K562 (cell line): Measurements from ENCODE around the gene RSRC1. TPM values are rescaled to one million over a fixed set of nuclear protein-coding genes. Genes with fewer than 3 reads are reported as not detected.

Experiments used
- ATAC-seq: fragments of 200-7000 bp; cut with Tn5 transposase; 3 replicates; pipeline ENCODE4 v1.9.1; 2020; ENCODE audit warnings: moderate library complexity
- BruUV-seq: library from RNA; stranded (reverse); fragments of 400-500 nt; replicated peaks from 2 replicates; lab custom pipeline; 2021; lab: Mats Ljungman, UMichigan
- CTCF ChIA-PET: fragments of 300-600 bp; formaldehyde crosslinking; extraction: SDS; loops from one replicate; lab custom pipeline; 2021; ENCODE audit warnings: low intra/inter-chr PET ratio; lab: Yijun Ruan, JAX
- POLR2A ChIA-PET: fragments of 300-600, 350-650 bp; sonication (Branson Sonifier 250); formaldehyde crosslinking; extraction: SDS; loops from one replicate; lab custom pipeline; 2021; ENCODE audit warnings: antibody characterized with exemption, inconsistent platforms; lab: Yijun Ruan, JAX
- DNase-seq, 4 experiments: peaks; one replicate each; pipeline versions ENCODE4 v3.0.0 to v3.0.0-alpha.2; 2011 to 2018; ENCODE audit warnings: low spot score in 3 of 4, mixed read lengths in 3 of 4; ENCODE audit errors: extremely low read depth in 1 of 4
- FAIRE-seq: peaks from 2 replicates; lab custom pipeline; 2011; peaks lifted over from hg19 to GRCh38; lab: Jason Lieb, UNC
- H2AFZ ChIP-seq: 2 replicates; pipeline ENCODE4 v1.6.0; 2011; ENCODE audit warnings: low read depth, low read length, control low read depth, inconsistent platforms
- H3K27ac ChIP-seq: fragments of 200-600 bp; 3 replicates; pipeline ENCODE4 v1.8.0; 2011; ENCODE audit warnings: low read depth, mild to moderate bottlenecking, control low read depth, inconsistent platforms, low read length, moderate library complexity, mixed read lengths; ENCODE audit errors: extremely low read depth
- H3K27me3 ChIP-seq, 2 experiments: fragments of 300-600 bp in 1 of 2; 2 replicates in 1 of 2; 3 replicates in 1 of 2; pipeline versions ENCODE4 v1.6.0 to v1.8.0; 2011; ENCODE audit warnings: inconsistent platforms in 2 of 2, low read length in 2 of 2, mild to moderate bottlenecking in 1 of 2, mixed read lengths in 1 of 2, moderate library complexity in 1 of 2; ENCODE audit not compliant: control insufficient read depth in 2 of 2, insufficient read depth in 2 of 2
- H3K36me3 ChIP-seq: fragments of 300-600 bp; 3 replicates; pipeline ENCODE4 v1.8.0; 2011; ENCODE audit warnings: mild to moderate bottlenecking, low read length, inconsistent platforms; ENCODE audit not compliant: control insufficient read depth, insufficient read depth
- H3K4me1 ChIP-seq, 2 experiments: fragments of 200-600 bp in 1 of 2; replicated peaks in 1 of 2; 2 replicates in 1 of 2; 3 replicates in 1 of 2; pipeline versions ENCODE4 v1.5.1 to v1.8.0; 2011; ENCODE audit warnings: inconsistent platforms in 2 of 2, low read length in 2 of 2, mild to moderate bottlenecking in 1 of 2, mixed read lengths in 1 of 2, moderate library complexity in 1 of 2; ENCODE audit not compliant: control insufficient read depth in 2 of 2, insufficient read depth in 2 of 2
- H3K4me2 ChIP-seq: 2 replicates; pipeline ENCODE4 v1.6.1; 2011; ENCODE audit warnings: low read length, control low read depth, inconsistent platforms, mixed read lengths; ENCODE audit not compliant: insufficient read depth
- H3K4me3 ChIP-seq: fragments of 200-600 bp; sonication (generic), shearing (Covaris generic); 2 replicates; pipeline ENCODE4 v1.5.1; 2016; ENCODE audit warnings: control low read depth, inconsistent platforms
- H3K79me2 ChIP-seq: fragments of 200-600 bp; 3 replicates; pipeline ENCODE4 v1.8.0; 2011; ENCODE audit warnings: low read length, inconsistent platforms; ENCODE audit not compliant: control insufficient read depth, insufficient read depth
- H3K9ac ChIP-seq, 2 experiments: 2 replicates each; pipeline versions ENCODE4 v1.6.0 to v1.6.1; 2011; ENCODE audit warnings: low read depth in 2 of 2, low read length in 2 of 2, control low read depth in 1 of 2, inconsistent platforms in 1 of 2, mild to moderate bottlenecking in 1 of 2, mixed read lengths in 1 of 2; ENCODE audit not compliant: insufficient read depth in 1 of 2
- H3K9me1 ChIP-seq: one replicate; pipeline ENCODE4 v1.6.0; 2011; ENCODE audit warnings: inconsistent platforms, mild to moderate bottlenecking, low read length, moderate library complexity; ENCODE audit not compliant: control insufficient read depth, insufficient read depth
- H3K9me3 ChIP-seq: replicated peaks from 2 replicates; pipeline ENCODE4 v1.5.1; 2011; ENCODE audit warnings: low read depth, low read length, inconsistent platforms; ENCODE audit not compliant: control insufficient read depth, insufficient read depth
- H4K20me1 ChIP-seq: replicated peaks from 2 replicates; pipeline ENCODE4 v1.6.1; 2011; ENCODE audit warnings: low read length, inconsistent platforms, mixed read lengths; ENCODE audit not compliant: control insufficient read depth, insufficient read depth
- RBFOX2 ChIP-seq: fragments of 200-400 bp; formaldehyde crosslinking; IDR thresholded peaks from 2 replicates; pipeline ENCODE4 v1.6.1; 2017; ENCODE audit warnings: low read depth, mild to moderate bottlenecking, low read length, moderate library complexity
- SETDB1 ChIP-seq: IDR thresholded peaks from one replicate; pipeline ENCODE4 v1.6.1; 2012; ENCODE audit warnings: low read length, control low read depth, inconsistent platforms
- WGBS: fragments of 100-300 bp; shearing (Covaris generic); methylation state at CpG from one replicate; pipeline ENCODE4 v1.1.6; 2016; ENCODE audit warnings: low coverage, mixed read lengths; ENCODE audit not compliant: insufficient coverage; ENCODE audit errors: missing lambda C conversion rate; 5-methylcytosine and 5-hydroxymethylcytosine counted together
- in situ Hi-C: fragments of 300-500 bp; cut with MboI; formaldehyde crosslinking; loops from 4 replicates; pipeline ENCODE4 v1.15.0; 2018; ENCODE audit warnings: inconsistent platforms, mixed read lengths
- intact Hi-C: fragments of 100-400 bp; cut with micrococcal nuclease; formaldehyde crosslinking; loops from 2 replicates; pipeline ENCODE4 v1.14.2; 2022
- polyA plus RNA-seq, 8 experiments: library from polyadenylated mRNA; depleted of rRNA in 4 of 8; stranded (reverse) in 5 of 8; unstranded in 3 of 8; fragments of >200 nt; fragmentation: Nextera tagmentation in 2 of 8; fragmentation: Illumina TruSeq in 1 of 8; extraction: Ambion mirVana in 2 of 8; extraction: Trizol in 1 of 8; gene quantifications; 2 replicates each; pipeline versions ENCODE4 v1.2.1 to v1.2.3, GENCODE V29; 2011 to 2014; ENCODE audit warnings: inconsistent platforms in 1 of 8, missing spikeins in 1 of 8
- total RNA-seq, 7 experiments: library from RNA; depleted of rRNA in 6 of 7; stranded (reverse); fragments of >200 nt in 6 of 7; fragmentation: Illumina TruSeq in 2 of 7; extraction: Trizol in 2 of 7; gene quantifications; 2 replicates each; pipeline versions ENCODE4 v1.2.1 to v1.2.3, GENCODE V29; 2011 to 2021; ENCODE audit warnings: low replicate concordance in 1 of 7
- TF ChIP-seq, protein P1 (sequence below): sonication (generic); formaldehyde crosslinking; IDR thresholded peaks from 2 replicates; pipeline ENCODE4 v1.8.1; 2023; ENCODE audit warnings: mild to moderate bottlenecking, missing genetic modification reagents

RSRC1 gene
- total and polyA plus RNA-seq, 9 of the 15 experiments (the other 6 are each of a cell fraction or from before 2014, with no cell fraction given) = 19.3 to 128 (median 75.5) TPM

DNA sequence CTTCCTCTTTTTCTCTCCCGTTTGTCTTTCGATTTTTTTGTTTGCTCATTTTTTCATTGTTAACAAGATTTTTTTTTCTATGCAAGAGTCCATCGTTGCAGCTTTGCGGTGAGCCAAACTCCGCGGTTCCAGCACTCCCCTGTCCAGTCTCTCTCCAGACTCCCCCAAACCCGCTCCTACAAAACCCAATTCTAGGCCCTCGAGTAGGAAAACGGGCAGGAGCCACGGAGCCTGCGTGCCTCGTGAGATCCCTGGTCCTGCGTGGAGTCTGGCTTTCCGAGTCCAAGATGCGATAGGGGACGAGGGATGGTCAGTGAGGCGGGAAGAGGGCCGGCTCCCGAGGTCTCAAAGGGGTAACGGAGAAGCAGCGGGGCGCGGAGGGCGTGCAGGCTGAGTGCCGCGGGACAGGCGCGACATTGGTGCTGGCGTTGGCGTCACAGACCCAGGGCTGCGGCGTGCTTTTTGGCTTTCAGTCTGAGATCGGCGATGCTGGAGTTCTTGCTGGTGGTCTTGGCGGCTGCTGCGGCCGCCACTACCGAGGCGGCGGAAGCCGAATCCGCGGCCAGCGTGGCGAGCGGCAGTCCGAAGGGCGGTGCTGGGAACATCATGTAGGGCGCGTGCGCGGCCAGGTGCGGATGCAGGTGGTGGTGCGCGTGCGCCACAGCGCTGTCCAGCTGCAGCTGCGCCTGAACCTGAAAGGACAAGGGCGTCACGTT, 12.1 kb upstream of the RSRC1 start:
- H3K4me1 ChIP-seq = peaks cover 0 to 4% of the 10 kb centered on the region in 2 experiments; a peak in 1 of 5 replicates
- no peaks in the 10 kb centered on the region for H3K9me1 ChIP-seq
- CTCF ChIA-PET = no interaction called here
- H3K79me2 ChIP-seq = no peaks in the 10 kb centered on the region
- H3K4me2 ChIP-seq = no peak overlapping the region
- H3K36me3 ChIP-seq = peaks cover 48% of the 10 kb centered on the region
- no TSS peak for BruUV-seq
- in situ Hi-C loops (no loop called here), intact Hi-C loops (no loop called here)
- no peak overlapping the region for H2AFZ ChIP-seq
- ATAC-seq = no peak
- 95% methylated on average over 41 of the region's 60 CpGs for WGBS
- H4K20me1 ChIP-seq = no peaks in the 10 kb centered on the region
- TF ChIP-seq, protein P1, sequence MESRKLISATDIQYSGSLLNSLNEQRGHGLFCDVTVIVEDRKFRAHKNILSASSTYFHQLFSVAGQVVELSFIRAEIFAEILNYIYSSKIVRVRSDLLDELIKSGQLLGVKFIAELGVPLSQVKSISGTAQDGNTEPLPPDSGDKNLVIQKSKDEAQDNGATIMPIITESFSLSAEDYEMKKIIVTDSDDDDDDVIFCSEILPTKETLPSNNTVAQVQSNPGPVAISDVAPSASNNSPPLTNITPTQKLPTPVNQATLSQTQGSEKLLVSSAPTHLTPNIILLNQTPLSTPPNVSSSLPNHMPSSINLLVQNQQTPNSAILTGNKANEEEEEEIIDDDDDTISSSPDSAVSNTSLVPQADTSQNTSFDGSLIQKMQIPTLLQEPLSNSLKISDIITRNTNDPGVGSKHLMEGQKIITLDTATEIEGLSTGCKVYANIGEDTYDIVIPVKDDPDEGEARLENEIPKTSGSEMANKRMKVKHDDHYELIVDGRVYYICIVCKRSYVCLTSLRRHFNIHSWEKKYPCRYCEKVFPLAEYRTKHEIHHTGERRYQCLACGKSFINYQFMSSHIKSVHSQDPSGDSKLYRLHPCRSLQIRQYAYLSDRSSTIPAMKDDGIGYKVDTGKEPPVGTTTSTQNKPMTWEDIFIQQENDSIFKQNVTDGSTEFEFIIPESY (CRISPR knock-in tag) = peak; percentile 98
- 0 out of 2 replicates have a peak, but pooled peaks have one; percentile 19 for TF ChIP-seq RBFOX2
- no peak for TF ChIP-seq SETDB1
- no peaks in the 10 kb centered on the region for H3K27me3 ChIP-seq
- no peak overlapping the region for H3K9ac ChIP-seq
- H3K9me3 ChIP-seq = peaks cover 12% of the 10 kb centered on the region
- no peak overlapping the region for H3K27ac ChIP-seq
- DNase-seq = no peak
- no peak for FAIRE-seq
- no peak overlapping the region for H3K4me3 ChIP-seq
- POLR2A ChIA-PET = no interaction called here
